Esophagus muscularis mucosa (tissue), 4 donors: Measurements from ENCODE around the gene TOMM70.

Experiments used
- CTCF ChIP-seq, 3 experiments: fragments of 200-600 bp in 2 of 3; fragments of 450-650 bp in 1 of 3; sonication (generic) in 2 of 3; IDR thresholded peaks; one replicate each; pipeline ENCODE4 v1.5.1; 2017 to 2019; ENCODE audit warnings: antibody characterized with exemption in 3 of 3, mild to moderate bottlenecking in 2 of 3, moderate library complexity in 1 of 3
- EP300 ChIP-seq: sonication (generic); formaldehyde crosslinking; IDR thresholded peaks from one replicate; pipeline ENCODE4 v1.6.1; 2017; ENCODE audit warnings: antibody characterized with exemption
- POLR2A ChIP-seq: fragments of 450-650 bp; IDR thresholded peaks from one replicate; pipeline ENCODE4 v1.6.1; 2017; ENCODE audit warnings: antibody characterized with exemption, moderate library complexity, mild to moderate bottlenecking, low read depth

- TF ChIP-seq CTCF (IDR thresholded peaks at IDR 0.05): no peak
- TF ChIP-seq POLR2A: no peak
- TF ChIP-seq EP300: no peak
Measured at GRCh38 chr3:100402256-100402655, 1.4 kb upstream of the TOMM70 start.
